Stomach (tissue), 4 donors: ENCODE data around the gene PELI2.

ENCODE experiments used
- CTCF ChIP-seq, 7 experiments: fragments of 450-650 bp in 4 of 7; fragments of 200-600 bp in 3 of 7; sonication (generic) in 3 of 7; IDR thresholded peaks; one replicate each; pipeline ENCODE4 v1.5.1; 2016 to 2019; ENCODE audit warnings: antibody characterized with exemption in 7 of 7, control low read depth in 2 of 7, mild to moderate bottlenecking in 1 of 7
- EP300 ChIP-seq: sonication (generic); formaldehyde crosslinking; IDR thresholded peaks from one replicate; pipeline ENCODE4 v1.6.1; 2017; ENCODE audit warnings: antibody characterized with exemption
- POLR2A ChIP-seq, 4 donors: fragments of 450-650 bp; IDR thresholded peaks; one replicate each; pipeline ENCODE4 v1.6.1; 2016; ENCODE audit warnings: antibody characterized with exemption in 4 of 4, control low read depth in 2 of 4, mild to moderate bottlenecking in 1 of 4, moderate library complexity in 1 of 4

GRCh38 chr14:56075301-56075700, 42.9 kb upstream of the PELI2 start:
- no peak for TF ChIP-seq CTCF (IDR thresholded peaks at IDR 0.05)
- TF ChIP-seq POLR2A (IDR thresholded peaks at IDR 0.05), result no peak
- TF ChIP-seq EP300, result no peak
